A549 treated with AZD9567 at 1 μM for 4 hours (cell line): ENCODE measurements around the gene ARHGAP28. TPM values are rescaled to one million over a fixed set of nuclear protein-coding genes. Genes with fewer than 3 reads are reported as not detected.

ENCODE experiments used
- total RNA-seq: library from RNA; stranded (reverse); fragments of 200-300 nt; extraction: Qiagen RNA extraction; gene quantifications from 5 replicates; pipeline ENCODE4 v1.2.3, GENCODE V29; 2022; ENCODE audit not compliant: insufficient read depth

The ARHGAP28 gene
- total RNA-seq: 0.04 to 0.10 TPM (median 0.05 TPM) in 3 of 5 replicates, not detected in the others

GRCh38 chr18:6729247-6730091 lies at the start of gene ARHGAP28:
ARHGAP28 (plus strand) TSS chr18:6729716; CDS start chr18:6729822, 106 bp downstream.

